Measurements from ENCODE around the gene CAMK1D.
A peak's percentile ranks its signal among the peaks of the same experiment; 100 is the strongest.
"Not testable (repeated sequence)": the region's sequence is repeated elsewhere in the genome, so short reads cannot be mapped to it uniquely, and the experiment has no call there.

CAMK1D gene

DNA sequence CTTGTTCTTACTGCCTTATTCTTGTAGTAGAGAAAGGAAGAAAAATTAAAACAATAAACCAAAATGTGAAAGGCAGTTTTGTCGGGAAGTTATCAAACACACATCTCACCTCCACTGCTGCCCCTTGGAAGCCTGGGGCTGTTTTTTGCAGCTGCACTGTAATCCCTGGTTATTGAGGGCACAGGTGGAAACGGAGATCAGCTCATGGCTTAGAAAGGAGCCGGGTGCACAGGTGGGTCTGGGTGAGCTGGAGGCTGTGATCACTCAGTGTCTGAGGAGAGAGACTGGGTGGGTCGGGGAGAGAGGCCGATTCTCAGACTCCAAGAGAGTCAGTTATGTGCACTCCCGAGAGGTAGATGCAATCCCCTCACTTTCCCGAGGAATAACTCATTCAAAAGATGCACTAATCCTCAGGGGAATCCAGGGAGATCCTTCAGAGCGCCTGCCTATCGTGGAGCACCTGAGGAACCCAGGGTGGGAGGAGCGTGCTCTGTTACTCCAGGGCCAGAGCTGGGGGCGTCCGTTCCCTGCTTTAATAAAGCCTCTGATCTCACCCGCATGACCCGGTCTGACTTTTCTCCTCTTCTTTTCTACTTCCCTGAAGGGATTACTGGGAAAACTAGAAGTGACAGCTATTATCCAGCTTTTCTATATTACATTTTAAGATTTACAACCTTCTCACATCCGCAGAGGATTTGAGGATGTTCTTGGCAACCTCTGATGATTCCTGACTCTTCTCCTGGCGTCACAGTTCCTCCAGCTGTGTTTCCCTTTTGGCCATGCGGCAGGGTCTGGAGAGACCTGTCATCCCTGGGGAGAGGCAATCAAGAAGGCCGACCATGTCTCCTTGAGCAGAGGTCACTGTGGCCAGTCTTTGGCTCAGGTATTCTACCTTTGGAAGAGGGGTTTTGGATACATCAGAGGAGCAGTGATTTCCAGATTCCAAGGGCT, 82.1 kb downstream of the CAMK1D start:
- DNase-seq = no peak

GRCh38 chr10:12432402-12433189, 83.2 kb downstream of the CAMK1D start:
- peak; percentile 10 for DNase-seq

- DNase-seq = no peak
Measured at GRCh38 chr10:12434277-12434676, 84.9 kb downstream of the CAMK1D start.

DNA sequence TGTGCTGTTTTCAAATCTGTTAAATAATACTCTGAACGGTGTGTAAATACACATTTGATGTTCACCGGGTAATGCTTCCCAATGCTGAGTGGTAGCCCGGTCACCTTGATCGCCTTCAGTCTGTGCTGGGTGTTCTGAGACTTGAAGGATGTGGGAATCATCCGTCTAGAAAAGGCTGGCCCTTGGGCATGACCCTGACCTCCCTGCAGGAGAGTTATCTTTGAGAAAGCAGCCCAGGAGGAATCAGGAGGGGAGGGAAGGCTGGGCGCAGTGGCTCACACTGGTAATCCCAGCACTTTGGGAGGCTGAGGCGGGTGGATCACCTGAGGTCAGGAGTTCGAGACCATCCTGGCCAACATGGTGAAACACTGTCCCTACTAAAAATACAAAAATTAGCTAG, 85.3 kb downstream of the CAMK1D start:
- not testable (repeated sequence) for DNase-seq

DNA sequence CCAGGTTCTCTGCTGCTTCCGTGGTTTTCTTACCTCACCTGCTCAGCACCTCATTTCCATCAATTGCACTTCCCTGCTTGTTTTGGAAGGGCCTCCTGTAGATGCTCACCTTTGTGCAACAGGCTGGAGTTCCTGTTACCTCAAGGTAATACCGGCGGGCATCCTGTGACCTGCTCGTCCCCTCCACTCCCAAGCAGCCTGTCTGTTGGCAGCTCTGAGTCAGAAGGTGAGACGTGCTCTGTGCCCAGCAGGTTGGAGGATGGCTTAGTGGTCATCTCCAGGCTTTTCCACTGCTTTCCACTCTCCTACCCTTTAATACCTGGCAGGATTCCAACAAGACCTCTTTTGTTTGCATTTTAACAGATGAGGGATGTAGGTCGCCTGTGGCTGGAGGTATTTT, 86.0 kb downstream of the CAMK1D start:
- DNase-seq = no peak

- DNase-seq = no peak
Measured at GRCh38 chr10:12438919-12439692, 89.8 kb downstream of the CAMK1D start.

GRCh38 chr10:12439767-12440166, 90.4 kb downstream of the CAMK1D start:
- not testable (repeated sequence) for DNase-seq

DNA sequence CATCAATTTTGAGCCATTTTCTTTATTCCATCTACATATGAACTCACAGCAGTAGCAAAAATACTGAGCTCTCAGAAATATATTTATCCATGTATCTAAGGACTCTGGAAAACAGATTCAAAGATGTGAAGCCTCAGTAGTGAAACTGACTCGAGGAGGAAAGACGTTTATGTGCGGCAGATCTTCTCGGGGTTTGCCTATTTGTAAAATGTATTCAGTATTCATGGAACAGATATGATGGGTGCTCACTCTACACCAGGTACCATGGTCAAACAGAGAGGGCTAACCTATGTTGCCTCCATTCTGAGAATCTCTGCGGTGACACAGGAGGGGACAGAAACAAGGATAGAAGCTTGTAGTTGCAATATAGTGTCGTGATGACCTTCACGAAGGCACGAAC, 93.7 kb downstream of the CAMK1D start:
- DNase-seq = no peak

- no peak for DNase-seq
Measured at GRCh38 chr10:12444981-12445700, 95.8 kb downstream of the CAMK1D start.

GRCh38 chr10:12445701-12446334, 96.5 kb downstream of the CAMK1D start:
- no peak for DNase-seq

DNA sequence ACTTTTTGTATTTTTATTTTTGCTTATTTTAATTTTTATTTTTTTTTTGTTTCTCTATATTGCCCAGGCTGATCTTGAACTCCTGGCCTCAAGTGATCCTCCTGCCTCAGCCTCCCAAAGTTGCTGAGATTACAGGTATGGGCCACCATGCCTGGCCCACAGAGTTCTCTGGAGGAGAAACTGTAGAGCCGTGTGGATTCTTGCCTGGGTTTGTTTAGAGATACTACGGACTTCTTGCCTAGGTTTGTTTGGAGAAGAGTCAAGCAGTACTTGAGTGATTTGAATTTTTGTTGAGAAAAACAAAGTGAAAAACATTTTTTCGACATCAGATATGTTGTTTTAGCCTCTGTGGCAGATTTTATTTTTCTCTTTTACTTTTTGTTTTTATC, 99.0 kb downstream of the CAMK1D start:
- DNase-seq = no peak

- DNase-seq = no peak
Measured at GRCh38 chr10:12448729-12449391, 99.5 kb downstream of the CAMK1D start.

DNA sequence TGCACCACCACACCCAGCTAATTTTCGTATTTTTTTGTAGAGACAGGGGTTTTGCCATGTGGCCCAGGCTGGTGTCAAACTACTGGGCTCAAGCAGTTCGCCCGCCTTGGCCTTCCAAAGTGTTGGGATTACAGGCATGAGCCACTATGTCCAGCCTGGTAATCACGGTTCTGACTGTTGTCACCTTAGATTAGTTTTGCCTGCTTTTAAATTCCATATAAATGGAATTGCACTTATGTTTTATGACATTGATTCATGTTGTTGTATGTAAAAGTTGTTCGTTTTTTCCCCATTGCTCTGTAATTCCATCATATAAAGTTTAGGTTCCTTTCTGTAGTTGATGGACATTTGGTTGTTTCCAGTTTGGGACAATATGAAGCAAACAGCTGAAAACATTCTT, 106.0 kb downstream of the CAMK1D start:
- DNase-seq = no peak

GRCh38 chr10:12455766-12456165, 106.4 kb downstream of the CAMK1D start:
- DNase-seq = peak; percentile 71

GRCh38 chr10:12459340-12459739, 110.0 kb downstream of the CAMK1D start:
- no peak for DNase-seq

DNA sequence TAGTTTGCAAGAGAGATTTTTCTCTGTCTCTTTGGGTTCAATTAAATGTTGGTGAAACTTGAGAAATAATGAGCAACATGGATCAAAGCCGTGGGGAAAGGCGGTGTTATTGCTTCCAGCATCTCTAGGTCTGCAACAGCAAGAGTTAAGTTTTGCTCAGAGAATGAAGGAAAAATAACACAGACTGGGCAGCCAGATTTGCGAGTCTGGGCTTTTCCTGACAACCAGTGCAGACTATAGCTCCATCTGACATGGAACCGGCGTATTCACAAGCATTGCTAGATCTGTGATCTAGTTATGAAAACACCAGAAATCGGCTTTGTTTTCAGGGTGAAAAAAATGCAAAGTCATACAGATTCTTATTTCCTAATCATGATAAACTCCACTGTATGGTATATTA, 110.4 kb downstream of the CAMK1D start:
- no peak for DNase-seq

DNA sequence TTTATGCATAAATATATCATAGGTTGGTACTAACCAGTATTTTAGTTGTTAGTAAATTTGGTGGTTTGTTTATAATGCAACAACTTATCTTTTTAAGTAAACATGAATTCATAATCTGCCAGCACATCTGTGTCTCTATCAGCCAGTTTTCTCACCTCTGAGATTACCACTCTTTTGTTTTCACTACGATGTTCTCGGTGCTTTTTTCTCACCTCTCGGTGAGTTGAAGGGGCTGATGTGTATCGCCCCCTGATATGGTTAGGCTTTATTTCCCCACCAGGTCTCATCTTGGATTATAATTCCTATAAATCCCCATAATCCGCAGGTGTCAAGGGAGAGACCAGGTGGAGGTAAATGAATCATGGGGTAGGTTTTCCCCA, 114.1 kb downstream of the CAMK1D start:
- no peak for DNase-seq

DNA sequence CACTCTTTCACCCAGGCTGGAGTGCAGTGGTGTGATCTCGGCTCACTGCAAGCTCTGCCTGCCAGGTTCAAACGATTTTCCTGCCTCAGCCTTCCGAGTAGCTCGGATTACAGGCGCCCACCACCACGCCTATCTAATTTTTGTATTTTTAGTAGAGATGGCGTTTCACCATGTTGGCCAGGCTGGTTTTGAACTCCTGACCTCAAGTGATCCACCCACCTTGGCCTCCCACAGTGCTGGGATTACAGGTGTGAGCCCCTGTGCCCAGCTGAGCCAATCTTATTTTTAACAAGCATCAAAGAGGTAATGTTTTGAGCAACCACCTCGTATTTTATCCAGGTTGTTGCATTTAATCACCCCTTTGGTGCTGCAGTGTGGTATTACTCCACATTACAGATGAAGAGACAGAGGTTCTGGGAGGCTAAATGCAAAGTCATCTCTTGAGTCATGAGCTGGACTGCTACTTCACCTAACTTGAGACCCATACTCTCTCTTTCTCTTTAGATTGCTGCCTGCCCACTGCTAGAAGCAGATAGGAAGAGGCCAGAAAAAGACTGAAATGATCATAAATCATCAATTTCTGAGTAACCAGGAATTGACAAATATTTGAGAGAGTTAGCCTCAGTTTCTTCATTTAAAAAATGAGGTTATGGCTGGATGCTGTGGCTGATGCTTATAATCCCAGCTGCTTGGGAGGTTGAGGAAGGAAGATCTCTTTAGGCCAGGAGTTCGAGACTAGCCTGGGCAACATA, 116.2 kb downstream of the CAMK1D start:
- no peak for DNase-seq

- no peak for DNase-seq
Measured at GRCh38 chr10:12466704-12467305, 117.5 kb downstream of the CAMK1D start.

- DNase-seq = no peak
Measured at GRCh38 chr10:12469345-12469744, 120.0 kb downstream of the CAMK1D start.

Measured in NCI-H748 treated with DMSO at 0.1 percent for 48 hours (cell line).